Naive thymus-derived CD4-positive, alpha-beta T cell (primary cell): ENCODE data around the gene CDK8. TPM values are rescaled to one million over a fixed set of nuclear protein-coding genes. Genes with fewer than 3 reads are reported as not detected.
A peak's percentile ranks its signal among the peaks of the same experiment; 100 is the strongest.
"Not testable (repeated sequence)": the region's sequence is repeated elsewhere in the genome, so short reads cannot be mapped to it uniquely, and the experiment has no call there.

Experiments used
- ATAC-seq: fragments of 150-1000 bp; cut with Tn5 transposase; 2 replicates; pipeline ENCODE4 v1.10.0; 2021; ENCODE audit warnings: mild to moderate bottlenecking, moderate library complexity
- CTCF ChIA-PET: fragments of 350-600 bp; sonication (Branson Sonifier 250); formaldehyde crosslinking; loops from one replicate; lab custom pipeline; 2021; ENCODE audit warnings: antibody characterized with exemption; lab: Charles Lee
- POLR2A ChIA-PET: fragments of 350-600 bp; sonication (Branson Sonifier 250); formaldehyde crosslinking; loops from one replicate; lab custom pipeline; 2021; ENCODE audit warnings: antibody characterized with exemption, inconsistent platforms; lab: Charles Lee
- DNase-seq, 9 donors: peaks; one replicate each; pipeline versions ENCODE4 v3.0.0 to v3.0.0-alpha.2; 2020 to 2022; ENCODE audit warnings: mixed read lengths in 1 of 9
- H3K27ac ChIP-seq: one replicate; pipeline ENCODE4 v1.7.0; 2013; ENCODE audit warnings: mild to moderate bottlenecking, low read depth, low read length, moderate library complexity
- H3K27me3 ChIP-seq, 2 donors: one replicate each; pipeline ENCODE4 v1.7.0; 2013; ENCODE audit warnings: low read length in 2 of 2, mild to moderate bottlenecking in 2 of 2, moderate library complexity in 2 of 2; ENCODE audit not compliant: control insufficient read depth in 2 of 2, insufficient read depth in 2 of 2
- H3K36me3 ChIP-seq, 3 experiments: 1 replicate in 2 of 3; 2 replicates in 1 of 3; pipeline ENCODE4 v1.7.0; 2013; ENCODE audit warnings: low read length in 3 of 3, mild to moderate bottlenecking in 3 of 3, moderate library complexity in 1 of 3; ENCODE audit not compliant: insufficient read depth in 3 of 3, control insufficient read depth in 2 of 3
- H3K4me1 ChIP-seq, 2 donors: one replicate each; pipeline ENCODE4 v1.7.0; 2013; ENCODE audit warnings: low read length in 2 of 2, mild to moderate bottlenecking in 2 of 2, moderate library complexity in 1 of 2; ENCODE audit not compliant: control insufficient read depth in 2 of 2, insufficient read depth in 2 of 2
- H3K4me3 ChIP-seq: 2 replicates; pipeline ENCODE4 v1.7.0; 2013; ENCODE audit warnings: mild to moderate bottlenecking, low read length
- H3K9me3 ChIP-seq, 3 experiments: 1 replicate in 2 of 3; 2 replicates in 1 of 3; pipeline ENCODE4 v1.7.0; 2013; ENCODE audit warnings: low read length in 3 of 3; ENCODE audit not compliant: control insufficient read depth in 2 of 3
- H3K27ac Mint-ChIP-seq, 9 donors: one replicate each; pipeline ENCODE4 v1.8.0; 2020 to 2022; ENCODE audit warnings: mixed read lengths in 9 of 9, mild to moderate bottlenecking in 8 of 9, moderate library complexity in 5 of 9, inconsistent platforms in 2 of 9
- H3K27me3 Mint-ChIP-seq, 5 donors: one replicate each; pipeline ENCODE4 v1.8.0; 2021 to 2022; ENCODE audit warnings: mixed read lengths in 5 of 5, mild to moderate bottlenecking in 1 of 5
- H3K36me3 Mint-ChIP-seq, 5 donors: one replicate each; pipeline ENCODE4 v1.8.0; 2020 to 2022; ENCODE audit warnings: mixed read lengths in 5 of 5, mild to moderate bottlenecking in 3 of 5, inconsistent platforms in 1 of 5
- H3K4me1 Mint-ChIP-seq, 7 donors: one replicate each; pipeline ENCODE4 v1.8.0; 2020 to 2022; ENCODE audit warnings: mixed read lengths in 7 of 7, mild to moderate bottlenecking in 3 of 7, inconsistent platforms in 1 of 7
- H3K4me3 Mint-ChIP-seq, 10 donors: one replicate each; pipeline ENCODE4 v1.8.0; 2020 to 2022; ENCODE audit warnings: mild to moderate bottlenecking in 10 of 10, mixed read lengths in 10 of 10, moderate library complexity in 6 of 10, inconsistent platforms in 2 of 10
- H3K9me3 Mint-ChIP-seq, 11 donors: one replicate each; pipeline ENCODE4 v1.8.0; 2020 to 2022; ENCODE audit warnings: mixed read lengths in 11 of 11, mild to moderate bottlenecking in 4 of 11, inconsistent platforms in 1 of 11, moderate library complexity in 1 of 11
- intact Hi-C, 2 donors: fragments of 100-400 bp; cut with micrococcal nuclease; formaldehyde crosslinking; loops; one replicate each; pipeline ENCODE4 v1.15.1; 2023
- polyA plus RNA-seq, 2 donors: library from polyadenylated mRNA; unstranded; fragments of 300-500 nt; fragmentation: Illumina TruSeq; gene quantifications; one replicate each; pipeline ENCODE4 v1.2.3, GENCODE V29; 2021
- total RNA-seq, 6 experiments: library from RNA in 5 of 6; stranded (reverse) in 5 of 6; gene quantifications; 1 replicate in 5 of 6; 2 replicates in 1 of 6; pipeline ENCODE4 v1.2.3 and lab custom pipeline; 2021 to 2026

The CDK8 gene
- total and polyA plus RNA-seq, 7 experiments from 2014 or later, result 5.5 to 14.0 (median 10.8) TPM

GRCh38 chr13:26270707-26271106 lies 16.8 kb downstream of the CDK8 start:
- Mint-ChIP-seq H3K36me3 (peaks cover 0 to 13% (median 0%) of the 10 kb centered on the region in 5 donors), H3K4me1 (peaks cover 0 to 64% (median 47%) of the 10 kb centered on the region in 7 donors)

GRCh38 chr13:26272621-26273020 lies 18.7 kb downstream of the CDK8 start:
- Histone ChIP-seq H3K27ac (no peak overlapping the region), H3K4me1 (no peaks in the 10 kb centered on the region), H3K36me3 (no peaks in the 10 kb centered on the region), H3K27me3 (no peaks in the 10 kb centered on the region), H3K4me3 (no peak overlapping the region), H3K9me3 (no peaks in the 10 kb centered on the region)
- Mint-ChIP-seq H3K27me3 (no peaks in the 10 kb centered on the region), H3K4me3 (peak overlapping the region in 1 of 10 donors; percentile 4), H3K4me1 (peaks cover 0 to 62% (median 41%) of the 10 kb centered on the region in 7 donors), H3K27ac (no peak overlapping the region), H3K36me3 (peaks cover 0 to 16% (median 0%) of the 10 kb centered on the region in 5 donors), H3K9me3 (no peaks in the 10 kb centered on the region)
- ChIA-PET POLR2A (no interaction called here), CTCF (interaction anchor here (1.0 kb wide), 1 partner anchor 50 kb away, joined by 3 read pairs; the partner anchor contains the start of gene RNF6)
- DNase-seq, result no peak
- intact Hi-C loops, result no loop called here
- no peak for ATAC-seq

More at GRCh38 chr13:26270707-26271106, 16.8 kb downstream of the CDK8 start:
- no peaks in the 10 kb centered on the region for H3K27me3 Mint-ChIP-seq
- peak overlapping the region in 1 of 10 donors; percentile 10 for H3K4me3 Mint-ChIP-seq
- no peaks in the 10 kb centered on the region for H3K9me3 Mint-ChIP-seq
- intact Hi-C loops, result no loop called here
- no peaks in the 10 kb centered on the region for H3K27me3 ChIP-seq
- H3K4me3 ChIP-seq, result no peak overlapping the region
- no peak overlapping the region for H3K27ac ChIP-seq
- no peaks in the 10 kb centered on the region for H3K9me3 ChIP-seq
- no peaks in the 10 kb centered on the region for H3K36me3 ChIP-seq
- no peak for ATAC-seq
- H3K4me1 ChIP-seq, result no peaks in the 10 kb centered on the region
- CTCF ChIA-PET, result no interaction called here
- POLR2A ChIA-PET, result no interaction called here
- H3K27ac Mint-ChIP-seq, result peak overlapping the region in 1 of 9 donors; percentile 11
- DNase-seq, result no peak

- H3K9me3 ChIP-seq, result no peaks in the 10 kb centered on the region
- H3K36me3 ChIP-seq, result peaks cover 0 to 10% (median 0%) of the 10 kb centered on the region in 3 experiments
- H3K27ac ChIP-seq, result no peak overlapping the region
- POLR2A ChIA-PET, result no interaction called here
- DNase-seq (no peak), ATAC-seq (no peak)
- no peaks in the 10 kb centered on the region for H3K27me3 Mint-ChIP-seq
- no peaks in the 10 kb centered on the region for H3K4me1 ChIP-seq
- no peak overlapping the region for H3K4me3 Mint-ChIP-seq
- H3K27me3 ChIP-seq, result no peaks in the 10 kb centered on the region
- peaks cover 0 to 12% (median 5%) of the 10 kb centered on the region in 11 donors for H3K9me3 Mint-ChIP-seq
- intact Hi-C loops, result no loop called here
- H3K4me1 Mint-ChIP-seq, result peaks cover 0 to 27% (median 11%) of the 10 kb centered on the region in 7 donors
- H3K27ac Mint-ChIP-seq, result no peak overlapping the region
- CTCF ChIA-PET, result no interaction called here
- H3K36me3 Mint-ChIP-seq, result peaks cover 10 to 33% (median 24%) of the 10 kb centered on the region in 5 donors
- H3K4me3 ChIP-seq, result no peak overlapping the region
Observed at GRCh38 chr13:26280295-26280694, 26.4 kb downstream of the CDK8 start.

GRCh38 chr13:26280822-26281221 lies 26.9 kb downstream of the CDK8 start:
- no peak for DNase-seq
- CTCF ChIA-PET, result no interaction called here
- peaks cover 0 to 28% (median 11%) of the 10 kb centered on the region in 7 donors for H3K4me1 Mint-ChIP-seq
- no peak for ATAC-seq
- Histone ChIP-seq H3K4me3 (no peak overlapping the region), H3K4me1 (no peaks in the 10 kb centered on the region), H3K36me3 (peaks cover 0 to 10% (median 0%) of the 10 kb centered on the region in 3 experiments), H3K27ac (no peak overlapping the region), H3K9me3 (no peaks in the 10 kb centered on the region), H3K27me3 (no peaks in the 10 kb centered on the region)
- peaks cover 10 to 33% (median 27%) of the 10 kb centered on the region in 5 donors for H3K36me3 Mint-ChIP-seq
- no peak overlapping the region for H3K27ac Mint-ChIP-seq
- H3K4me3 Mint-ChIP-seq, result no peak overlapping the region
- H3K27me3 Mint-ChIP-seq, result no peaks in the 10 kb centered on the region
- intact Hi-C loops, result no loop called here
- peaks cover 0 to 15% (median 5%) of the 10 kb centered on the region in 11 donors for H3K9me3 Mint-ChIP-seq
- POLR2A ChIA-PET, result no interaction called here

- DNase-seq, CTCF ChIA-PET, H3K36me3 ChIP-seq, H3K27ac ChIP-seq, intact Hi-C loops, H3K27me3 ChIP-seq, H3K4me1 ChIP-seq, ATAC-seq, H3K27ac Mint-ChIP-seq, POLR2A ChIA-PET, H3K4me3 Mint-ChIP-seq, H3K9me3 ChIP-seq, H3K4me3 ChIP-seq, H3K27me3 Mint-ChIP-seq: not testable (repeated sequence)
- H3K36me3 Mint-ChIP-seq, result peaks cover 6 to 27% (median 16%) of the 10 kb centered on the region in 5 donors
- peaks cover 0 to 14% (median 8%) of the 10 kb centered on the region in 7 donors for H3K4me1 Mint-ChIP-seq
- H3K9me3 Mint-ChIP-seq, result peaks cover 0 to 28% (median 9%) of the 10 kb centered on the region in 11 donors
Observed at GRCh38 chr13:26285911-26286310, 32.0 kb downstream of the CDK8 start.

- peaks cover 0 to 22% (median 11%) of the 10 kb centered on the region in 5 donors for H3K36me3 Mint-ChIP-seq
- H3K4me3 ChIP-seq, intact Hi-C loops, CTCF ChIA-PET, H3K27ac Mint-ChIP-seq, H3K27me3 Mint-ChIP-seq, ATAC-seq, H3K4me3 Mint-ChIP-seq, H3K36me3 ChIP-seq, POLR2A ChIA-PET, H3K9me3 ChIP-seq, DNase-seq, H3K27ac ChIP-seq, H3K27me3 ChIP-seq, H3K4me1 ChIP-seq: not testable (repeated sequence)
- peaks cover 0 to 33% (median 21%) of the 10 kb centered on the region in 7 donors for H3K4me1 Mint-ChIP-seq
- peaks cover 0 to 23% (median 8%) of the 10 kb centered on the region in 11 donors for H3K9me3 Mint-ChIP-seq
Observed at GRCh38 chr13:26288838-26289237, 34.9 kb downstream of the CDK8 start.

GRCh38 chr13:26295812-26296211 lies 41.9 kb downstream of the CDK8 start:
- Mint-ChIP-seq H3K9me3 (peaks cover 0 to 8% (median 2%) of the 10 kb centered on the region in 11 donors), H3K4me3 (peak overlapping the region in 1 of 10 donors; percentile 1), H3K27ac (no peak overlapping the region), H3K27me3 (no peaks in the 10 kb centered on the region), H3K4me1 (peaks cover 0 to 76% (median 65%) of the 10 kb centered on the region in 7 donors), H3K36me3 (peaks cover 4 to 47% (median 18%) of the 10 kb centered on the region in 5 donors)
- intact Hi-C loops, result no loop called here
- Histone ChIP-seq H3K9me3 (no peaks in the 10 kb centered on the region), H3K4me3 (no peak overlapping the region), H3K36me3 (no peaks in the 10 kb centered on the region), H3K4me1 (no peaks in the 10 kb centered on the region), H3K27ac (no peak overlapping the region), H3K27me3 (no peaks in the 10 kb centered on the region)
- ChIA-PET CTCF (no interaction called here), POLR2A (no interaction called here)
- no peak for ATAC-seq
- no peak for DNase-seq
